ENCODE data around the gene NPM1.
"Not testable (repeated sequence)": the region's sequence is repeated elsewhere in the genome, so short reads cannot be mapped to it uniquely, and the experiment has no call there.

The NPM1 gene

DNA sequence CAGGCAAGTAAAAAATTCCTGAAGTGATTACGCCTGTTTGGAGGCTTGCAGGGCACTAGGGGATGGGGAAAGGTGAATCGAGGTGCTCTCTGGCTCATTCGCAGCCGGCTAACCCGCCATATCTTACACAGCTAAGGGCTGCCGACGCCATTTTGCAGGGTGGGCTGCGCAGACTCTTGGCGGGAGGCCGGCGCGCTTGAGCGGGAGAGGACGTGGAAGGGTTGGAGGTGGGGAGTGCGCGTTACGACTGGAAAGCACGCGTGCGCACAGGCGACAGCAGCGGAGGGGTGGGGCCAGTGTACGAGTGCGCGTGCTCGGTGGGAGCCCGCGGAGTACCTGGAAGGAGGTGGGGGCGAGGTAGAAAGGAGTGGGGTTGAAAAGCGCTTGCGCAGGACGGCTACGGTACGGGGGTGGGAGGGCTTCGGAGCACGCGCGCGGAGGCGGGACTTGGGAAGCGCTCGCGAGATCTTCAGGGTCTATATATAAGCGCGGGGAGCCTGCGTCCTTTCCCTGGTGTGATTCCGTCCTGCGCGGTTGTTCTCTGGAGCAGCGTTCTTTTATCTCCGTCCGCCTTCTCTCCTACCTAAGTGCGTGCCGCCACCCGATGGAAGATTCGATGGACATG lies at the start of gene NPM1:
TSS of gene NPM1 (plus strand) at position 505 of the 625 bp plus-strand sequence. CDS start at position 605, 100 bp downstream.
- DNase-seq, result peak; percentile 91 to 97

GRCh38 chr5:171340042-171340441 lies 47.6 kb upstream of the NPM1 start:
- DNase-seq, result no peak

GRCh38 chr5:171340491-171340890 lies 47.2 kb upstream of the NPM1 start:
- DNase-seq, result no peak

DNA sequence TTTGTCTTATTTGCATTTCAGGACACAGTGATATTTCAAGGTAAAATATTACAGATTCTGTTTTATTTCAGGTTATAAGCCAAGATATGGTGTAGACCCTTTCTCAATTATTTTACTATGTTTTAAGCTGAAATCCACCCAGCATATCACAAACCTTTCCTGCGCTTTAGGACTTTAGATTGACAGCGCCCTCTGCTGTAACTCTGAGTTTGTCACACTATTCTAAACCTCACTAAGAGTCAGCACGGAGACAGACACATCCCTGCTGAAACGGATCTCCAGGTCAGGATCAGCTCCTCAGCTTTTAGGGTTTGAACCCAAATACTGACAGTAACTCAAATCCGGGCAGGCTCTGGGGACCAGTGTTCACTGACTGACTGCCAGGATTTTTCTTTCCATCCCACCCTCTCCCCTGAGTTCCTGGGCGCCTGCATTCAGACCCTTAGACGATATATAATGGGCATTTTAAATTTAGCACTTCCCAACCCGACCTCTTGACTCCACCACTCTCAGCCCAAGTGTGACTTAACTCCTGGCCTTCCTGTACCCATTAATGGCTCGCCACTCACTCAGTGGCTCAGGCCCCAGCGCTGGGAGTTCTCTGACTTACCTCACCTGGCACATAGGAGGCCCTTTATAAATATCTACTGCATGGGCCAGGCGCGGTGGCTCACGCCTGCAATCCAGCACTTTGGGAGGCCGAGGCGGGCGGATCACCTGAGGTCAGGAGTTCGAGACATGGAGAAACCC lies 45.1 kb upstream of the NPM1 start:
- peak in 1 of 2 donors; percentile 25 for DNase-seq

DNA sequence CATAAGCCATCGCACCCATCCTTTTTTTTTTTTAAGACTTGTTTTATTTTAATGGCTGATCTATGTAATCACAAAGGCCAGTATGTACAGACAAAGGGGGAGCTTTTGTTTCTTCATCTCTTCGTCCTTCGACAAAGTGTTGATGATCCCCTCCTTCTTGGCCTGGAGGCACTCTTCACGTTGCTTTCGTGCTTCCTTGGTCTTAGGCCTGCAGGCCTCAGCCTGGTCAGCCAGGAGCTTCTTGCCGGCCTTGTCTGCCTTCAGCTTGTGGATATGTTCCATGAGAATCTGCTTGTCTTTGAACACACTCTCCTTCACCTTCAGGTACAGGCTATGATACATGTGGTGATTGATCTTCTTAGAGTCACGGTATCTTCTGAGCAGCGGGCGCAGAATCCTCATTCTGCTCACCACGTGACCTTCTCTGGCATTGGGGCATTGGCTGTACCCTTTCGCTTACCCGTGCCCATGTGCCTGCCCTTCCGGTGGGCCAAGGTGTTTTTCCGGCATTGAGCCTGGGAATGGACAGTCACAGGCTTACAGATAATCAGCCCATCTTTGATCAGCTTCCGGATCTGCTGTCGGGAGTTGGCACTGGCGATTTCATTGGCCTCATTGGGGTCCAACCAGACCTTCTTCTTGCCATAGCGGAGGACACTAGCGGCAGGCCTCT lies 42.6 kb upstream of the NPM1 start:
- no peak for DNase-seq

DNA sequence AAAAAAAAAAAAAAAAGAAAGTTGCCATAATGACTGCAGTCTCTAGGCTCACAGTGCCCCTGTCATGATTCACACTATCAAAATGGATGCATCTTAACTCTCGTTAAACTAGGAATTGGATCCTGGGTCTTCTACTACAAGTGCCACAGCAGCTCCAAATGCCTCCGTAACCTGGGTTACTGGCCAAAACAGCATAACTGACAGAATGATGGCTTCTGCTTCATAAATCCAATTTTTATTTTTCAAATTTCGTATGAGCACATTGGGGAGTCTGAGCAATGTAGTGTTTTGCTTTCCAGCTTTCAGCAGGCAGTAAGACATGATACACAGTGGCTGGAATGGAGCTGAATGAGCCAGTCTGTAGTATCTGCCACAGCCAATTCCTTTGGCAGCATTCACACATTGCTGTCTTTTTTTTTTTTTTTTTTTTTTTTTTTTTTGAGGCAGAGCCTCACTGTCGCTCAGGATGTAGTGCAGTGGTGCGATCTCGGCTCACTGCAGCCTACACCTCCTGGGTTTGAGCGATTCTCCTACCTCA lies 36.0 kb upstream of the NPM1 start:
- no peak for DNase-seq

- no peak for DNase-seq
Observed at GRCh38 chr5:171355302-171355724, 32.3 kb upstream of the NPM1 start.

DNA sequence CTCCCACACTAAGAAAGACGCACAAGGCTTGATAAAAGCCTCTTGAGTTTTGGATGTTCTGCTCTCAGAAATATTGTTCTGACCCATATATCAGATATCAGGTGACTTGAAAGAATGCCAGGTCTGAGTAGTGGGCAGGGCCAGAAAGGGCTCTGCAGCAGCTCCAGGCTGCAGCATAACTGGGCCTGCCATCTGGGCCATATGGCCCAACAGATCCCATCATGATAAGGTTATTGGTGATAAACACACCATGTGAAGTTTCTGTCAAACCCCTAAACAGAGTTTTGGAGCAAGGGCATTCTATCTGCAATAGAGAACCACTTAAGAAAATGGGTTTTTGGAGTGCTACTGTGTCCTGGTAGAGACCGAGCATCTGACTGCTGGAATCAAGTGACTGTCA lies 29.8 kb upstream of the NPM1 start:
- no peak for DNase-seq

DNA sequence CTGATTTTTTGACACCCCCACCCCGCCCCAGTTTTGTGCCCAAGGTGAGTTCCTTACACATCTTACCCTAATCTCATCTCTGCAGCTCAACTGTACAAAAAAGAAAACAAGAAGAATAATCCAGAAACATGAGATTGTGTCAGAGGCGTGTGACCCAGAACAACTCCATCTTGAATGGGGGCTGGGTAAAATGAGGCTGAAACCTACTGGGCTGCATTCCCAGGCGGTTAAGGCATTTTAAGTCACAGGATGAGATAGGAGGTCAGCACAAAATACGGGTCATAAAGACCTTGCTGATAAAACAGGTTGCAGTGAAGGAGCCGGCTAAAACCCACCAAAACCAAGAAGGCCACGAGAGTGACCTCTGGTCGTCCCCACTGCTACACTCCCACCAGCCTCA lies 26.5 kb upstream of the NPM1 start:
- DNase-seq, result not testable (repeated sequence)

- not testable (repeated sequence) for DNase-seq
Observed at GRCh38 chr5:171363249-171363648, 24.4 kb upstream of the NPM1 start.

DNA sequence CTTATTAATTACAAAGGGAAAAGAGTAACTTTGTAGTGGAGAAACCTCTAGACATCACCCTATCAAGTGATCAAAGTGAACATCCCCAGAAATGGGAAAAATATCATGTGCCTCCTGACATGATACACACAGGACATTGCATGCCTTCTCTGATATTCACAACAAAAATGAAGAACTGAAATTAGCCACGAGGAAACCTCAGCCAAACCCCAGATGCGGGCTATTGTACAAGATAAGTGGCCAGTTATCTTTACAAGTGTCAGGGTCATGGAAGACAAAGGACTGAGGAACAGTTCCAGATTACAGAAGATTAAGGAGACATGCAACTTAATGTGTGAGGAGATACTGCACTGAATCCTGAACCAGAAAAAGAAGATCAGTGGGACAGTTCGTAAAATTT lies 23.8 kb upstream of the NPM1 start:
- no peak for DNase-seq

DNA sequence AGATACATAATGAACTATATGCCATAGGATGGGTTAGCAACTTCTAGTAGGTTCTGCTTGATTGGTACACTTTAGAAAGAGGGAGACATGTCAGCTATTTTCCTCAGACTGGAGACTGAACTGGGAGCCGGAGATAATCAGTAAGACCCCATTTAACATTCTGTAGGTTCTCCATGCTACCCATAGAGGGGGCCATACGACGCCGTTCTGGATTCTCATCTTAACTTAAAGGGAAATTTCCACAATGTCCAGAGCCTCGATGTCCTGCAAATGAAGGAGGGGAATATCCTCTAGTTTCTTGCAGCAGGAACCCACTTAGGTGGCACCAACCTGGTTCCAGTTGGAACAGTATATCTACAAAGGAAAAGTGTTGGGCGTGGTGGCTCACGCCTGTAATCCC lies 22.3 kb upstream of the NPM1 start:
- no peak for DNase-seq

DNA sequence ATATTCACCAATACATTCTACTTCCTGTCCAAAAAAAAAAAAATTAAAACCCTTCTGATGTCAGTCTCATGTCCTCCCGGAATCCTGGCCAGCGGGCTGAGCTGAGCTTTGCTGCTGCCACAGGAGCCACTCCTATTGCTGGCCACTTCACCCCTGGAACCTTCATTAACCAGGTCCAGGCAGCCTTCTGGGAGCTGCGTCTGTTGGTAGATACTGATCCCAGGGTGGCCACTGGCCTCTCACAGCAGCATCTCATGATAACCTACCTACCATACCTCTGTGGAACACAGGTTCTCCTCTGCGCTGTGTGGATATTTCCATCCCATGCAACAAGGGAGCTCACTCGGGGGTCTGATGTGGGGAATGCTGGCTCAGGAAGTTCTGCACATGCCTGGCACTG lies 21.0 kb upstream of the NPM1 start:
- DNase-seq, result no peak

GRCh38 chr5:171367424-171368370 lies 20.0 kb upstream of the NPM1 start:
- no peak for DNase-seq

- DNase-seq, result no peak
Observed at GRCh38 chr5:171369056-171369455, 18.6 kb upstream of the NPM1 start.

GRCh38 chr5:171369898-171370297 lies 17.8 kb upstream of the NPM1 start:
- DNase-seq, result no peak

GRCh38 chr5:171370881-171371280 lies 16.8 kb upstream of the NPM1 start:
- not testable (repeated sequence) for DNase-seq

DNA sequence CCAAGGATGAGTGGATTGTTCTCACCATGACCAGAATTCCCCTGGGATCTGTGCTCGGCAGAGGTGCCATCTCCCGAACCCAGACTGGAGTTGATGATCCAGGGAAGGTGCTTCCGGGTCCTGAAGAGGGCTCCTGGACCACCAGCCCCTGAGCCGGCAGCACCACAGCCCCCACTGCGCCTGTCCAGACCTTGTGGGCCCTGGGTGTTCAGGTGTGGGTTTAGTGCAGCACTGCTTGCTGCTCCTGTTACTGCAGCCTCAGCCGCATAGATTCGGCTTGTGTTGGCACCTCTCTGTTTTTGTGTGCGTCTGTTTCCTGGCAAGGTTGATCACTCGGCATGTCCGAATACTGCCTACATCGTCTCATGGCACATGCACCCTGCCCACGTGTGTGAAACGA lies 16.3 kb upstream of the NPM1 start:
- DNase-seq, result no peak

- DNase-seq, result no peak
Observed at GRCh38 chr5:171379961-171380360, 7.7 kb upstream of the NPM1 start.

GRCh38 chr5:171384416-171384815 lies 3.2 kb upstream of the NPM1 start:
- DNase-seq, result not testable (repeated sequence)

DNA sequence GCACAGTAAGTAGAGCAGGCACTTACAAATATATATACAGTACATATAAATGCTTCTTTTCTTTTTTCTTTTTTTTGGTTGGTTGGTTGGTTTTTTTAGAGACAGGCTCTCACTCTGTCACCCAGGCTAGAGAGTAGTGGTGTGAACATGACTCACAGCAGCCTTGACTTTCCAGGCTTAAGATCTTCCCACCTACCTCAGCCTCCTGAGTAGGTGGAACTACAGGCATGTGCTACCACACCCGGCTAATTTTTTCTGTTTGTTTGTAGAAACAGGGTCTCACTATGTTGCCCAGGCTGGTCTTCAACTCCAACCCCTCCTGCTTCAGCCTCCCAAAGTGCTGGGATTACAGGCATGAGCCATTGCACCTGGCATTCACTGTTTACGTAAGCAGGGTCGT lies 2.6 kb upstream of the NPM1 start:
- DNase-seq, result not testable (repeated sequence)

DNA sequence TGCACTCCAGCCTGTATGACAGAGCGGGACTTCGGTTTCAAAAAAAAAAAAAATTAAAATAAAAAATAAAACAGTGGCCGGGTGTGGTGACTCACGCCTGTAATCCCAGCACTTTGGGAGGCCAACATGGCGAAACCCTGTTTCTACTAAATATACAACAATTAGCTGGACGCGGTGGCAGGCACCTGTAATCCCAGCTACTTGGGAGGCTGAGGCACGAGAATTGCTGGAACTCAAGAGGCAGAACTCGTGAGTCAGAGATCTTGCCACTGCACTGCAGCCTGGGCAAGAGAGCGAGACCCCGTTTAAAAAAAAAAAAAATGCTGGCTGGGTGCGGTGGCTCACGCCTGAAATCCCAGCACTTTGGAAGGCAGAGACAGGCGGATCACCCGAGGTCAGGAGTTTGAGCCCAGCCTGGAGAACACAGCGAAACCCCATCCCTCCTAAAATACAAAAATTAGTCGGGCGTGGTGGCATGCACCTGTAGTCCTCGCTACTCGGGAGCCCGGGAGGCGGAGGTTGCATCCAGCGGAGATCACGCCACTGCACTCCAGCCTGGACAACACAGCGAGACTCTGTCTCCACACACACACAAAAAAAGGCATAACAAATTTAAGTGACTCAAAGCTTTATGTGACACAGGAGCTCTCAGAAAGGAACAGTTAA lies 1.5 kb upstream of the NPM1 start:
- DNase-seq, result no peak
